Esophagus muscularis mucosa (tissue), 3 donors: Measurements from ENCODE around the gene KIAA0825.

Experiments used
- POLR2A ChIP-seq: fragments of 450-650 bp; IDR thresholded peaks from one replicate; pipeline ENCODE4 v1.6.1; 2017; ENCODE audit warnings: antibody characterized with exemption, moderate library complexity, mild to moderate bottlenecking, low read depth
- POLR2AphosphoS5 ChIP-seq, 2 donors: sonication (generic); formaldehyde crosslinking; IDR thresholded peaks; one replicate each; pipeline ENCODE4 v1.6.1; 2017; ENCODE audit warnings: antibody characterized with exemption in 2 of 2
- TF ChIP-seq, protein P1 (sequence below), 3 experiments: fragments of 200-600 bp in 2 of 3; fragments of 450-650 bp in 1 of 3; sonication (generic) in 2 of 3; IDR thresholded peaks; one replicate each; pipeline ENCODE4 v1.5.1; 2017 to 2019; ENCODE audit warnings: antibody characterized with exemption in 3 of 3, mild to moderate bottlenecking in 2 of 3, moderate library complexity in 1 of 3

DNA sequence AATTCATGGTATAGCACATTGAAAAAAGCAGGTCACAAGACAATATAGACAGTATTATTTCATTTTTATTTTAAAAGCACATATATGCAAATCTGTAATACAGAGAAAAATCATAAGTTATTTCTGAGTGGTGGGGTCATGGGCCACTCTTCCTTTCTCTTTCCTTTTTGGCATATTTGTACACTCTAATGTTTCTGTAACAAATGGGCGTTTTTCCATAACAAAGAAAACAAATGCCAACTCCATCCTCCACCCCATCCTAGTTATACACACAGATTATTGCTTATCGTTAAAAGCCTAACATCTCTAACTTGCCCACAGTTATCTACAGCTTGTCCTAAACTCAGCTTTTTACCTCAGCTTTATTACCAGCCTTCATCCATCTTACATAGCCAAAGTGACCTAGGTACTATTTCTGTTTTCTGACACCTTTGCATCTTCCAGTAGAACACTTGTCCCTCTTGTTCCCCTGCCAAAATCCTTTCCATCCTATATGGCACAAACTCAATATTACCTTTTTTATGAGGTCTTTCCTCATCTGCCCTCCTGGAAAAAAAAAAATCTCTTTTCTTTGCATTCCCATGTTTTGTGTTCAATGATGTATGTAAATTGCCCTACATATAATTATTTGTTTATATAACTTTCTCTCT is 4.1 kb downstream of the KIAA0825 start:
- TF ChIP-seq, protein P1, sequence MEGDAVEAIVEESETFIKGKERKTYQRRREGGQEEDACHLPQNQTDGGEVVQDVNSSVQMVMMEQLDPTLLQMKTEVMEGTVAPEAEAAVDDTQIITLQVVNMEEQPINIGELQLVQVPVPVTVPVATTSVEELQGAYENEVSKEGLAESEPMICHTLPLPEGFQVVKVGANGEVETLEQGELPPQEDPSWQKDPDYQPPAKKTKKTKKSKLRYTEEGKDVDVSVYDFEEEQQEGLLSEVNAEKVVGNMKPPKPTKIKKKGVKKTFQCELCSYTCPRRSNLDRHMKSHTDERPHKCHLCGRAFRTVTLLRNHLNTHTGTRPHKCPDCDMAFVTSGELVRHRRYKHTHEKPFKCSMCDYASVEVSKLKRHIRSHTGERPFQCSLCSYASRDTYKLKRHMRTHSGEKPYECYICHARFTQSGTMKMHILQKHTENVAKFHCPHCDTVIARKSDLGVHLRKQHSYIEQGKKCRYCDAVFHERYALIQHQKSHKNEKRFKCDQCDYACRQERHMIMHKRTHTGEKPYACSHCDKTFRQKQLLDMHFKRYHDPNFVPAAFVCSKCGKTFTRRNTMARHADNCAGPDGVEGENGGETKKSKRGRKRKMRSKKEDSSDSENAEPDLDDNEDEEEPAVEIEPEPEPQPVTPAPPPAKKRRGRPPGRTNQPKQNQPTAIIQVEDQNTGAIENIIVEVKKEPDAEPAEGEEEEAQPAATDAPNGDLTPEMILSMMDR (IDR thresholded peaks at IDR 0.05), result no peak
- TF ChIP-seq POLR2AphosphoS5 (IDR thresholded peaks at IDR 0.05), result no peak
- no peak for TF ChIP-seq POLR2A
